ENCODE results near the gene JAZF1. TPM values are rescaled to one million over a fixed set of nuclear protein-coding genes. Genes with fewer than 3 reads are reported as not detected.

Gene JAZF1
- total and polyA plus RNA-seq, 2 of the 8 experiments (the other 6 are each of a cell fraction or from before 2014, with no cell fraction given): 2.6 to 21.8 TPM

DNA sequence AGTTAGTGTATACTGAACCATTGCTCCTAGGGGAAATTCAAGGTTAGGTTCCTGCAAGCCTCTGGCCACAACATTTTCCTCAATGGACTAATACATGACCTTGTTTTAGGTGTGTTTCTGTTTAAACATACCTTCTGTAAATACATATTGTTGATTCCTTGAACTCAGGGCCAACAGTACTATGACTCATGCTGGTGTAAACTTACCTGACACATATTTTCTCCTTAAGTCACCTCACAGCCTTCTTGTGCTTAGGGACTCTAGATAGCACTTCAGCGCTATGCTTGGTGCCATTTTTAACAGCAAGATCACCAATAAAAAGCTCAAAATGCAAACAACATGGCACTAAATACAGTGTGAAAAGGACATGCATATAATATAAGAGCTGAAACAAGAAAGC is 264.2 kb downstream of the JAZF1 start:
- no peak overlapping the region for H2BK12ac ChIP-seq (ENCODE audit: low read depth, low read length)
- no peak overlapping the region for H4K91ac ChIP-seq (replicated peaks; ENCODE audit: insufficient read length, low read length)
- no peak overlapping the region for H4K8ac ChIP-seq (ENCODE audit: extremely low read depth, insufficient read depth, low read length)
- no peak overlapping the region for H3K4me2 ChIP-seq (ENCODE audit: insufficient read depth in 1 of 2, low read depth in 2 of 2, low read length in 2 of 2)
- no peaks in the 10 kb centered on the region for H4K20me1 ChIP-seq (replicated peaks in 1 of 2; ENCODE audit: control insufficient read depth in 1 of 2, insufficient read depth in 2 of 2, low read length in 2 of 2)
- no peak overlapping the region for H2BK20ac ChIP-seq (ENCODE audit: low read length)
- no peak overlapping the region for H2BK5ac ChIP-seq (ENCODE audit: low read depth, low read length)
- H2AFZ ChIP-seq (ENCODE audit: low read length): no peak overlapping the region
- H3K23me2 ChIP-seq (ENCODE audit: low read depth, low read length): no peaks in the 10 kb centered on the region
- CTCF ChIA-PET (ENCODE audit: partially characterized antibody): no interaction called here
- H3K27ac ChIP-seq (ENCODE audit: low read depth, low read length): no peak overlapping the region
- H3K79me1 ChIP-seq (ENCODE audit: low read depth, low read length): no peaks in the 10 kb centered on the region
- peaks cover 10 to 19% (median 15%) of the 10 kb centered on the region in 4 experiments for H3K4me1 ChIP-seq (replicated peaks in 1 of 4; ENCODE audit: control insufficient read depth in 3 of 4, insufficient read depth in 4 of 4, low read length in 3 of 4)
- H3K27me3 ChIP-seq (replicated peaks in 1 of 4; ENCODE audit: control insufficient read depth in 3 of 4, extremely low read depth in 1 of 4, insufficient read depth in 3 of 4, low read length in 3 of 4): no peaks in the 10 kb centered on the region
- no peak overlapping the region for H3K23ac ChIP-seq (ENCODE audit: insufficient read length)
- no peak overlapping the region for H3K56ac ChIP-seq (replicated peaks; ENCODE audit: insufficient read length, low read depth, low read length)
- no peak for FAIRE-seq
- no peaks in the 10 kb centered on the region for H3K36me3 ChIP-seq (ENCODE audit: control insufficient read depth in 2 of 4, insufficient read depth in 4 of 4, low read length in 3 of 4)
- WGBS, 2 experiments (ENCODE audit: extremely low coverage in 1 of 2, insufficient coverage in 1 of 2, insufficient read length in 1 of 2, insufficient replicate concordance in 2 of 2, low coverage in 1 of 2, low lambda C conversion rate in 2 of 2, missing lambda C conversion rate in 1 of 2): 88% methylated on average over 1 of the region's 1 CpG; no CpG with 5 or more reads in 1 of the 2 experiments
- POLR2A ChIA-PET (ENCODE audit: partially characterized antibody): no interaction called here
- H2BK15ac ChIP-seq (ENCODE audit: low read length): no peak overlapping the region
- no peak overlapping the region for H2BK120ac ChIP-seq (replicated peaks; ENCODE audit: low read depth, low read length)
- H3K4me3 ChIP-seq (ENCODE audit: extremely low read depth in 1 of 4, insufficient read depth in 2 of 4, low read depth in 3 of 4, low read length in 4 of 4): no peak overlapping the region
- no peak for DNase-seq (ENCODE audit: low read depth in 1 of 2, low spot score in 2 of 2)
- H3K14ac ChIP-seq (ENCODE audit: insufficient read length): no peak overlapping the region
- TF ChIP-seq, protein P1, sequence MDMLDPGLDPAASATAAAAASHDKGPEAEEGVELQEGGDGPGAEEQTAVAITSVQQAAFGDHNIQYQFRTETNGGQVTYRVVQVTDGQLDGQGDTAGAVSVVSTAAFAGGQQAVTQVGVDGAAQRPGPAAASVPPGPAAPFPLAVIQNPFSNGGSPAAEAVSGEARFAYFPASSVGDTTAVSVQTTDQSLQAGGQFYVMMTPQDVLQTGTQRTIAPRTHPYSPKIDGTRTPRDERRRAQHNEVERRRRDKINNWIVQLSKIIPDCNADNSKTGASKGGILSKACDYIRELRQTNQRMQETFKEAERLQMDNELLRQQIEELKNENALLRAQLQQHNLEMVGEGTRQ (IDR thresholded peaks at IDR 0.05; ENCODE audit: low read length): no peak
- TF ChIP-seq, protein P2, sequence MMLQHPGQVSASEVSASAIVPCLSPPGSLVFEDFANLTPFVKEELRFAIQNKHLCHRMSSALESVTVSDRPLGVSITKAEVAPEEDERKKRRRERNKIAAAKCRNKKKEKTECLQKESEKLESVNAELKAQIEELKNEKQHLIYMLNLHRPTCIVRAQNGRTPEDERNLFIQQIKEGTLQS (IDR thresholded peaks at IDR 0.05; ENCODE audit: insufficient read depth, low read depth, low read length): no peak
- H3K18ac ChIP-seq (ENCODE audit: extremely low read depth, low read length): no peak overlapping the region
- no peak overlapping the region for H2AK5ac ChIP-seq (ENCODE audit: low read depth, low read length)
- H3K79me2 ChIP-seq (ENCODE audit: control insufficient read depth in 1 of 2, insufficient read depth in 2 of 2, low read length in 2 of 2): no peaks in the 10 kb centered on the region
- no peak overlapping the region for H3K9ac ChIP-seq (replicated peaks in 1 of 4; ENCODE audit: extremely low read depth in 1 of 4, low read depth in 3 of 4, low read length in 3 of 4)
- H4K5ac ChIP-seq (ENCODE audit: insufficient read length, low read depth, low read length): no peak overlapping the region
- H3K4ac ChIP-seq (replicated peaks; ENCODE audit: insufficient read length, low read depth, low read length): no peak overlapping the region
- peaks cover 0 to 4% of the 10 kb centered on the region in 2 experiments; a peak in 1 of 4 replicates for H3K9me3 ChIP-seq (ENCODE audit: insufficient read depth in 2 of 2, low read depth in 1 of 2, low read length in 1 of 2)

All from H1 (cell line).